ENCODE results near the gene HGFAC.

The HGFAC gene

GRCh38 chr4:3413217-3413671 lies 28.5 kb upstream of the HGFAC start:
- TF ChIP-seq Cebpa-rat (IDR thresholded peaks at IDR 0.05): no peak
- Histone ChIP-seq H3K27me3 (peaks cover 0 to 8% (median 0%) of the 10 kb centered on the region in 11 experiments; a peak in 2 of 22 replicates), H3K9ac (peak overlapping the region in 4 of 11 experiments; percentile 18 to 44 (median 36); a peak in 4 of 22 replicates), H3K9me3 (replicated peaks in 1 of 11) (no peaks in the 10 kb centered on the region), H3K4me2 (peak overlapping the region; percentile 77 to 96 (median 90); a peak in 21 of 22 replicates), H3K4me3 (peak overlapping the region in 1 of 10 experiments; percentile 19; a peak in 2 of 20 replicates), H3K36me3 (peaks cover 29 to 34% (median 31%) of the 10 kb centered on the region in 11 experiments), H4K20me1 (peaks cover 56 to 99% (median 85%) of the 10 kb centered on the region in 11 experiments; a peak in 21 of 22 replicates), H3K4me1 (peaks cover 44 to 92% (median 84%) of the 10 kb centered on the region in 10 experiments), H3K27ac (peak overlapping the region in 4 of 11 experiments; percentile 16 to 65 (median 60); a peak in 2 of 22 replicates)

GRCh38 chr4:3413675-3414420 lies 27.9 kb upstream of the HGFAC start:
- Histone ChIP-seq H4K20me1 (peaks cover 50 to 99% (median 84%) of the 10 kb centered on the region in 11 experiments; a peak in 21 of 22 replicates), H3K27ac (peak overlapping the region in 9 of 11 experiments; percentile 1 to 65 (median 56); a peak in 14 of 22 replicates), H3K9me3 (replicated peaks in 1 of 11) (no peaks in the 10 kb centered on the region), H3K4me1 (peaks cover 38 to 91% (median 81%) of the 10 kb centered on the region in 10 experiments), H3K36me3 (peaks cover 34 to 40% (median 37%) of the 10 kb centered on the region in 11 experiments), H3K4me3 (peak overlapping the region in 4 of 10 experiments; percentile 16 to 33 (median 20); a peak in 7 of 20 replicates), H3K4me2 (peak overlapping the region; percentile 77 to 96 (median 90)), H3K9ac (peak overlapping the region in 8 of 11 experiments; percentile 15 to 61 (median 36); a peak in 14 of 22 replicates), H3K27me3 (peaks cover 0 to 8% (median 0%) of the 10 kb centered on the region in 11 experiments; a peak in 2 of 22 replicates)
- TF ChIP-seq Cebpa-rat (IDR thresholded peaks at IDR 0.05): no peak

- peak overlapping the region in 4 of 10 experiments; percentile 16 to 33 (median 20); a peak in 6 of 20 replicates for H3K4me3 ChIP-seq
- H3K9me3 ChIP-seq (replicated peaks in 1 of 11): no peaks in the 10 kb centered on the region
- H3K4me2 ChIP-seq: peak overlapping the region; percentile 77 to 96 (median 90)
- peaks cover 31 to 86% (median 73%) of the 10 kb centered on the region in 10 experiments for H3K4me1 ChIP-seq
- peaks cover 38 to 48% (median 44%) of the 10 kb centered on the region in 11 experiments for H3K36me3 ChIP-seq
- peak overlapping the region in 9 of 11 experiments; percentile 1 to 65 (median 56); a peak in 14 of 22 replicates for H3K27ac ChIP-seq
- peak overlapping the region in 8 of 11 experiments; percentile 15 to 61 (median 36); a peak in 13 of 22 replicates for H3K9ac ChIP-seq
- no peak for TF ChIP-seq Cebpa-rat (IDR thresholded peaks at IDR 0.05)
- H4K20me1 ChIP-seq: peaks cover 42 to 96% (median 76%) of the 10 kb centered on the region in 11 experiments; a peak in 21 of 22 replicates
- peaks cover 0 to 8% (median 0%) of the 10 kb centered on the region in 11 experiments; a peak in 2 of 22 replicates for H3K27me3 ChIP-seq
Measured at GRCh38 chr4:3414421-3415279, 27.1 kb upstream of the HGFAC start.

- peak overlapping the region in 2 of 11 experiments; percentile 64 to 65; a peak in 3 of 22 replicates for H3K27ac ChIP-seq
- H3K9me3 ChIP-seq (replicated peaks in 1 of 11): no peaks in the 10 kb centered on the region
- H3K27me3 ChIP-seq: peaks cover 0 to 8% (median 0%) of the 10 kb centered on the region in 11 experiments; a peak in 2 of 22 replicates
- H3K4me2 ChIP-seq: 0 out of 22 replicates have a peak overlapping the region, but pooled peaks of 1 of the 11 experiments have one; percentile 91
- peaks cover 33 to 91% (median 67%) of the 10 kb centered on the region in 11 experiments; a peak in 21 of 22 replicates for H4K20me1 ChIP-seq
- no peak for TF ChIP-seq Cebpa-rat (IDR thresholded peaks at IDR 0.05)
- H3K36me3 ChIP-seq: peaks cover 43 to 58% (median 52%) of the 10 kb centered on the region in 11 experiments
- no peak overlapping the region for H3K9ac ChIP-seq
- peaks cover 27 to 79% (median 64%) of the 10 kb centered on the region in 10 experiments for H3K4me1 ChIP-seq
- H3K4me3 ChIP-seq: no peak overlapping the region
Measured at GRCh38 chr4:3415471-3416141, 26.2 kb upstream of the HGFAC start.

GRCh38 chr4:3416270-3416669 lies 25.5 kb upstream of the HGFAC start:
- H3K4me2 ChIP-seq: no peak overlapping the region
- peaks cover 47 to 65% (median 58%) of the 10 kb centered on the region in 11 experiments for H3K36me3 ChIP-seq
- H3K27me3 ChIP-seq: peaks cover 0 to 8% (median 0%) of the 10 kb centered on the region in 11 experiments; a peak in 2 of 22 replicates
- H3K9ac ChIP-seq: no peak overlapping the region
- peaks cover 27 to 73% (median 57%) of the 10 kb centered on the region in 10 experiments for H3K4me1 ChIP-seq
- H3K9me3 ChIP-seq (replicated peaks in 1 of 11): no peaks in the 10 kb centered on the region
- peaks cover 27 to 89% (median 60%) of the 10 kb centered on the region in 11 experiments; a peak in 21 of 22 replicates for H4K20me1 ChIP-seq
- no peak overlapping the region for H3K4me3 ChIP-seq
- H3K27ac ChIP-seq: no peak overlapping the region
- no peak for TF ChIP-seq Cebpa-rat (IDR thresholded peaks at IDR 0.05)

- peaks cover 53 to 70% (median 64%) of the 10 kb centered on the region in 11 experiments for H3K36me3 ChIP-seq
- peaks cover 22 to 89% (median 59%) of the 10 kb centered on the region in 11 experiments; a peak in 21 of 22 replicates for H4K20me1 ChIP-seq
- H3K4me2 ChIP-seq: peak overlapping the region in 2 of 11 experiments; percentile 58 to 65; a peak in 2 of 22 replicates
- peak overlapping the region in 2 of 11 experiments; percentile 14 to 25; a peak in 1 of 22 replicates for H3K9ac ChIP-seq
- no peak overlapping the region for H3K27ac ChIP-seq
- peaks cover 27 to 67% (median 52%) of the 10 kb centered on the region in 10 experiments for H3K4me1 ChIP-seq
- no peak for TF ChIP-seq Cebpa-rat (IDR thresholded peaks at IDR 0.05)
- no peaks in the 10 kb centered on the region for H3K9me3 ChIP-seq (replicated peaks in 1 of 11)
- H3K27me3 ChIP-seq: peaks cover 0 to 8% (median 0%) of the 10 kb centered on the region in 11 experiments; a peak in 2 of 22 replicates
- no peak overlapping the region for H3K4me3 ChIP-seq
Measured at GRCh38 chr4:3416821-3417221, 24.9 kb upstream of the HGFAC start.

- peak overlapping the region in 10 of 11 experiments; percentile 6 to 65 (median 58); a peak in 19 of 22 replicates for H3K4me2 ChIP-seq
- H3K9me3 ChIP-seq (replicated peaks in 1 of 11): no peaks in the 10 kb centered on the region
- no peak for TF ChIP-seq Cebpa-rat (IDR thresholded peaks at IDR 0.05)
- H3K27me3 ChIP-seq: peaks cover 0 to 8% (median 0%) of the 10 kb centered on the region in 11 experiments; a peak in 2 of 22 replicates
- H3K27ac ChIP-seq: 0 out of 22 replicates have a peak overlapping the region, but pooled peaks of 1 of the 11 experiments have one; percentile 5
- H4K20me1 ChIP-seq: peaks cover 16 to 88% (median 59%) of the 10 kb centered on the region in 11 experiments; a peak in 21 of 22 replicates
- H3K4me1 ChIP-seq: peaks cover 27 to 61% (median 46%) of the 10 kb centered on the region in 10 experiments
- no peak overlapping the region for H3K4me3 ChIP-seq
- H3K9ac ChIP-seq: peak overlapping the region in 2 of 11 experiments; percentile 14 to 19; a peak in 1 of 22 replicates
- peaks cover 59 to 76% (median 70%) of the 10 kb centered on the region in 11 experiments for H3K36me3 ChIP-seq
Measured at GRCh38 chr4:3417448-3417847, 24.3 kb upstream of the HGFAC start.

All from BLaER1 treated with 17β-estradiol and CSF1 and Interleukin-3, amounts not matched to agents 10 nM and 100 nM (cell line).